OCI-LY1 (cell line): ENCODE results near the gene CACUL1.

Experiments used
- CTCF ChIP-seq: fragments of 200-600 bp; sonication (generic), shearing (Covaris generic); IDR thresholded peaks from 2 replicates; pipeline ENCODE4 v1.5.1; 2017; ENCODE audit warnings: mild to moderate bottlenecking, antibody characterized with exemption, low read length, moderate library complexity, mixed read lengths
- EZH2 ChIP-seq: fragments of 200-600 bp; sonication (generic), shearing (Covaris generic); IDR thresholded peaks from 2 replicates; pipeline ENCODE4 v1.8.0; 2017; ENCODE audit warnings: borderline replicate concordance, mixed run types, mild to moderate bottlenecking, antibody characterized with exemption, low read length, moderate library complexity, mixed read lengths

GRCh38 chr10:118698421-118698820 is 56.3 kb downstream of the CACUL1 start:
- TF ChIP-seq CTCF = no peak
- no peak for TF ChIP-seq EZH2
